Measurements from ENCODE around the gene SND1.
"Not testable (repeated sequence)": the region's sequence is repeated elsewhere in the genome, so short reads cannot be mapped to it uniquely, and the experiment has no call there.

The SND1 gene

GRCh38 chr7:127955051-127955531, 303.1 kb downstream of the SND1 start:
- Histone ChIP-seq H3K27me3 (ENCODE audit: control insufficient read depth in 2 of 2, insufficient read depth in 2 of 2, low read length in 2 of 2) (no peaks in the 10 kb centered on the region), H3K9ac (ENCODE audit: low read depth in 1 of 2, low read length in 2 of 2) (no peak overlapping the region), H3K9me3 (ENCODE audit: control insufficient read depth in 2 of 2, low read length in 2 of 2) (no peaks in the 10 kb centered on the region), H3K4me3 (ENCODE audit: low read length in 2 of 2) (no peak overlapping the region), H3K27ac (ENCODE audit: low read depth in 2 of 2, low read length in 2 of 2) (no peak overlapping the region), H3K36me3 (ENCODE audit: control insufficient read depth in 2 of 2, insufficient read depth in 2 of 2, low read length in 2 of 2) (peaks cover 0 to 3% of the 10 kb centered on the region in 2 donors), H3K4me1 (ENCODE audit: control insufficient read depth in 2 of 2, insufficient read depth in 2 of 2, low read length in 2 of 2) (no peaks in the 10 kb centered on the region)

GRCh38 chr7:127957886-127958285, 305.9 kb downstream of the SND1 start:
- Histone ChIP-seq H3K36me3 (ENCODE audit: control insufficient read depth in 2 of 2, insufficient read depth in 2 of 2, low read length in 2 of 2) (peaks cover 0 to 4% of the 10 kb centered on the region in 2 donors), H3K4me3 (ENCODE audit: low read length in 2 of 2) (no peak overlapping the region), H3K9me3 (ENCODE audit: control insufficient read depth in 2 of 2, low read length in 2 of 2) (no peaks in the 10 kb centered on the region), H3K4me1 (ENCODE audit: control insufficient read depth in 2 of 2, insufficient read depth in 2 of 2, low read length in 2 of 2) (no peaks in the 10 kb centered on the region), H3K27ac (ENCODE audit: low read depth in 2 of 2, low read length in 2 of 2) (no peak overlapping the region), H3K27me3 (ENCODE audit: control insufficient read depth in 2 of 2, insufficient read depth in 2 of 2, low read length in 2 of 2) (no peaks in the 10 kb centered on the region), H3K9ac (ENCODE audit: low read depth in 1 of 2, low read length in 2 of 2) (no peak overlapping the region)

DNA sequence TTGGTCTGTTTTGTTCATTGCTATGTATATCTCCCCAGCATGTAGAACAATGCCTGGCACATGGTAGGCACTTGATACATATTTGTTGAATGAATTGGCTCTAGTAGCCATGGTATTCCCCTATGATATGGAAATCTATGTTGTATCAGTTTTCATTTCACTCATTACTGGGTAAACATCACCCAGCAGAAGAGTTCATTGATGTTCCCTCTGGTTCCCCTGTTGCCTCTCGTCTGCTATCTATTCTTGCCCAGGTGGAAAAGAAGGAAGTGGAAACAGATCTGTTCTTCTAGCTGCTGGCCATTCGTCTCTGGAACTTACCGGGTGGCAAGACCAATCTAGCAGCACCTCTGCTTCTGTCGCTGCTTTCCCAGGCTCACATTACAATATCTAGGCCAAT, 307.8 kb downstream of the SND1 start:
- Histone ChIP-seq H3K36me3 (ENCODE audit: control insufficient read depth in 2 of 2, insufficient read depth in 2 of 2, low read length in 2 of 2) (peaks cover 0 to 4% of the 10 kb centered on the region in 2 donors), H3K27ac (ENCODE audit: low read depth in 2 of 2, low read length in 2 of 2) (no peak overlapping the region), H3K9ac (ENCODE audit: low read depth in 1 of 2, low read length in 2 of 2) (no peak overlapping the region), H3K9me3 (ENCODE audit: control insufficient read depth in 2 of 2, low read length in 2 of 2) (no peaks in the 10 kb centered on the region), H3K4me3 (ENCODE audit: low read length in 2 of 2) (no peak overlapping the region), H3K27me3 (ENCODE audit: control insufficient read depth in 2 of 2, insufficient read depth in 2 of 2, low read length in 2 of 2) (no peaks in the 10 kb centered on the region), H3K4me1 (ENCODE audit: control insufficient read depth in 2 of 2, insufficient read depth in 2 of 2, low read length in 2 of 2) (no peaks in the 10 kb centered on the region)

DNA sequence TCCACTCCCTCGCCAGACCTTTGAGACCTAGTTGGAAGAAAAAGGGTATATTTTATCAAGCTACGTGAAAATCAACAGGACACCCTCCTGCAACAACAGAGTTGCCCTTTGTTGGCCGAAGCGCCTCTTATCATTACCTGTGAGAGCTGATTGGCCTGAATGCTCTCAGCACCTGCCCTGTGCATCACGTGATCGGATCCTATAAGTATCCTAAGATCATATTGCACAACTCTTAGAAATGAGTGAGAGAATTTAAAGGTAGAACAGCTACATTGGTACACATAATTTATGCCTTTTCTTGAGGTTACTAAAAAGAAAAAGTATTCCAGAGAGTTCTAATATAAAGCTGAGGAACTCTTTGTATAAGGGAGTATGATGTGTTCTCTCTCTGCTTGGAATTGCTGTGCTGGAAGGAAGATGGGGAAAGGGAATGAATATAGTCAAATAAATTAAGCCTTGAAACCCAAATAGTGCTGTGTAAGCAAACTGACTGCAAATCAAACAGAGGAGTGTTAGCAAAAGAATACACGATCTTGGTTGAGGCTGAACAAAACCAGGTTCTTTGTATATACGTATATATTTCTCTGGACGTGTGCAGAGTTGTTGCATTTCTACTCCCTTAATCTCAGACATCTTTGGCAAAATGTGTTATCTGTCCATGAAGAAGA, 309.9 kb downstream of the SND1 start:
- no peak overlapping the region for H3K4me3 ChIP-seq (ENCODE audit: low read length in 2 of 2)
- H3K27ac ChIP-seq (ENCODE audit: low read depth in 2 of 2, low read length in 2 of 2), result no peak overlapping the region
- H3K36me3 ChIP-seq (ENCODE audit: control insufficient read depth in 2 of 2, insufficient read depth in 2 of 2, low read length in 2 of 2), result peaks cover 0 to 4% of the 10 kb centered on the region in 2 donors
- H3K9ac ChIP-seq (ENCODE audit: low read depth in 1 of 2, low read length in 2 of 2), result no peak overlapping the region
- no peaks in the 10 kb centered on the region for H3K4me1 ChIP-seq (ENCODE audit: control insufficient read depth in 2 of 2, insufficient read depth in 2 of 2, low read length in 2 of 2)
- H3K9me3 ChIP-seq (ENCODE audit: control insufficient read depth in 2 of 2, low read length in 2 of 2), result no peaks in the 10 kb centered on the region
- no peaks in the 10 kb centered on the region for H3K27me3 ChIP-seq (ENCODE audit: control insufficient read depth in 2 of 2, insufficient read depth in 2 of 2, low read length in 2 of 2)

DNA sequence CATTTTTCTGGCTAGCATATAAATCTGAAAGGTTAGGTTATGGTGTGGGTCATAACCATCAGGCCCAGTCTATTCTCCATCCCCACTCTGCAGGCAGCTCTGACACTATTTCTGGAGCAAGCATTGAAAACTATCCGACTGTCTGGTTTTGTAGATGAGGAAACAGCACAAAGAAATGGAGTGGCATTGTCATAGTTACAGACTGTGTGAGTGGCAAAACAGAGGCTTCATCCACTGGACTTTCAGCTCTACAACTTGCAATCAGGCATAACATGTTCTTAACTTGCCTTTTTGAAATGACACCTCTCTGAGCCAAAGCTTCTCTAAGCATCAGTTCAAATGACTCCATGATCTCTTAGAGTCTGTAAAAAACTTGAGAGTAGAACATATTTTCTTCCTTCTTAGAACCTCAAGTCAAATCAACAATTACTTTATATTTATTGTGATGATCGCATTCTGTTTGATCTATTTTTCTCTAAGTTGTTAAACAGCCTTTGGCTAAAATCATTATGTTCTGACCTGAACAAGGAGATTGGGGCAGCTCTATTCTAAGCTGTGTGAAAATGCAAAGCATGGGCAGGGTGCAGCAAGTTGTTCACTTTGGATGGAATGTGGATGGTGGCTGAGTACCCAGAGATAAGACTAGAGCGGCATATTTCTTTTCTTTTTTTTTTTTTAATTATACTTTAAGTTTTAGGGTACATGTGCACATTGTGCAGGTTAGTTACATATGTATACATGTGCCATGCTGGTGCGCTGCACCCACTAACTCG, 310.8 kb downstream of the SND1 start:
- H3K9ac ChIP-seq (ENCODE audit: low read depth in 1 of 2, low read length in 2 of 2), result no peak overlapping the region
- H3K9me3 ChIP-seq (ENCODE audit: control insufficient read depth in 2 of 2, low read length in 2 of 2), result no peaks in the 10 kb centered on the region
- H3K4me3 ChIP-seq (ENCODE audit: low read length in 2 of 2), result no peak overlapping the region
- peaks cover 0 to 4% of the 10 kb centered on the region in 2 donors for H3K36me3 ChIP-seq (ENCODE audit: control insufficient read depth in 2 of 2, insufficient read depth in 2 of 2, low read length in 2 of 2)
- no peaks in the 10 kb centered on the region for H3K27me3 ChIP-seq (ENCODE audit: control insufficient read depth in 2 of 2, insufficient read depth in 2 of 2, low read length in 2 of 2)
- no peaks in the 10 kb centered on the region for H3K4me1 ChIP-seq (ENCODE audit: control insufficient read depth in 2 of 2, insufficient read depth in 2 of 2, low read length in 2 of 2)
- no peak overlapping the region for H3K27ac ChIP-seq (ENCODE audit: low read depth in 2 of 2, low read length in 2 of 2)

- not testable (repeated sequence) for H3K4me3 ChIP-seq (ENCODE audit: low read length in 2 of 2); H3K27me3 ChIP-seq (ENCODE audit: control insufficient read depth in 2 of 2, insufficient read depth in 2 of 2, low read length in 2 of 2); H3K27ac ChIP-seq (ENCODE audit: low read depth in 2 of 2, low read length in 2 of 2); H3K9me3 ChIP-seq (ENCODE audit: control insufficient read depth in 2 of 2, low read length in 2 of 2); H3K4me1 ChIP-seq (ENCODE audit: control insufficient read depth in 2 of 2, insufficient read depth in 2 of 2, low read length in 2 of 2); H3K36me3 ChIP-seq (ENCODE audit: control insufficient read depth in 2 of 2, insufficient read depth in 2 of 2, low read length in 2 of 2); H3K9ac ChIP-seq (ENCODE audit: low read depth in 1 of 2, low read length in 2 of 2)
Measured at GRCh38 chr7:127963850-127964249, 311.9 kb downstream of the SND1 start.

GRCh38 chr7:127967281-127967680, 315.3 kb downstream of the SND1 start:
- H3K9me3 ChIP-seq (ENCODE audit: control insufficient read depth in 2 of 2, low read length in 2 of 2), result no peaks in the 10 kb centered on the region
- no peak overlapping the region for H3K4me3 ChIP-seq (ENCODE audit: low read length in 2 of 2)
- no peak overlapping the region for H3K27ac ChIP-seq (ENCODE audit: low read depth in 2 of 2, low read length in 2 of 2)
- no peaks in the 10 kb centered on the region for H3K27me3 ChIP-seq (ENCODE audit: control insufficient read depth in 2 of 2, insufficient read depth in 2 of 2, low read length in 2 of 2)
- no peaks in the 10 kb centered on the region for H3K4me1 ChIP-seq (ENCODE audit: control insufficient read depth in 2 of 2, insufficient read depth in 2 of 2, low read length in 2 of 2)
- H3K36me3 ChIP-seq (ENCODE audit: control insufficient read depth in 2 of 2, insufficient read depth in 2 of 2, low read length in 2 of 2), result no peaks in the 10 kb centered on the region
- H3K9ac ChIP-seq (ENCODE audit: low read depth in 1 of 2, low read length in 2 of 2), result no peak overlapping the region

GRCh38 chr7:127968547-127968946, 316.6 kb downstream of the SND1 start:
- Histone ChIP-seq H3K36me3 (ENCODE audit: control insufficient read depth in 2 of 2, insufficient read depth in 2 of 2, low read length in 2 of 2) (no peaks in the 10 kb centered on the region), H3K4me3 (ENCODE audit: low read length in 2 of 2) (no peak overlapping the region), H3K27me3 (ENCODE audit: control insufficient read depth in 2 of 2, insufficient read depth in 2 of 2, low read length in 2 of 2) (no peaks in the 10 kb centered on the region), H3K9ac (ENCODE audit: low read depth in 1 of 2, low read length in 2 of 2) (no peak overlapping the region), H3K9me3 (ENCODE audit: control insufficient read depth in 2 of 2, low read length in 2 of 2) (no peaks in the 10 kb centered on the region), H3K27ac (ENCODE audit: low read depth in 2 of 2, low read length in 2 of 2) (no peak overlapping the region), H3K4me1 (ENCODE audit: control insufficient read depth in 2 of 2, insufficient read depth in 2 of 2, low read length in 2 of 2) (no peaks in the 10 kb centered on the region)

GRCh38 chr7:127973832-127974231, 321.8 kb downstream of the SND1 start:
- Histone ChIP-seq H3K9me3 (ENCODE audit: control insufficient read depth in 2 of 2, low read length in 2 of 2) (peaks cover 0 to 2% of the 10 kb centered on the region in 2 donors), H3K9ac (ENCODE audit: low read depth in 1 of 2, low read length in 2 of 2) (no peak overlapping the region), H3K4me1 (ENCODE audit: control insufficient read depth in 2 of 2, insufficient read depth in 2 of 2, low read length in 2 of 2) (no peaks in the 10 kb centered on the region)

DNA sequence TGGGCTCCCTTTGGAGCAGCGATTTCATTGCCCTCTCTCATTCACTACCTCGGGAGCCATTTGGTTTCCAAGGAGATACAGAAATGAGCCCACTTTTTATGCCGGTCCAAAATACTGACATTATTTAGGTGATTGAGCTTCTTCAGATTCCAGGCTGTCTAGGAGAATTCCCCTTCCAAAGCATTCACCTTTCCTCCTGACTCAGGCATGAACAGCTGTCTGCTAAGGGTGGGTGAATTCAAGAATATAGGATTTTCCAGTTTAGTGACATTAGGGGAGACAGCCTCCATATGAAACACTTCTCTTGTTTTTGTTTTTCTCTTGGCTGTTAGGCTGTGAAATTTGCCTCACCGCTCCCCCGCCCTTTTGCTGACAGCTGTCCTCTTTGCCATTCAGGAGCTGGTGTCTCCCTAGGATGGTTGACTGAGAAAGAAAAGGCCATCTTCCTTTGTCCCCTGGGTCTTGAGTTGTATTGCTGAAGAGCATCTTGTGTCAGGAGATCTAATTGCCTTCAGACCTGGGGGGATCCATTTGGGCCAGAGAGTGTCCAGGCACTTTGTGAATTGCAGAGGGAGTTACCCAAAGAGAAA, 322.5 kb downstream of the SND1 start:
- Histone ChIP-seq H3K27ac (ENCODE audit: low read depth in 2 of 2, low read length in 2 of 2) (no peak overlapping the region), H3K4me3 (ENCODE audit: low read length in 2 of 2) (no peak overlapping the region), H3K9me3 (ENCODE audit: control insufficient read depth in 2 of 2, low read length in 2 of 2) (peaks cover 0 to 6% of the 10 kb centered on the region in 2 donors), H3K27me3 (ENCODE audit: control insufficient read depth in 2 of 2, insufficient read depth in 2 of 2, low read length in 2 of 2) (no peaks in the 10 kb centered on the region), H3K36me3 (ENCODE audit: control insufficient read depth in 2 of 2, insufficient read depth in 2 of 2, low read length in 2 of 2) (peaks cover 5 to 7% of the 10 kb centered on the region in 2 donors), H3K4me1 (ENCODE audit: control insufficient read depth in 2 of 2, insufficient read depth in 2 of 2, low read length in 2 of 2) (no peaks in the 10 kb centered on the region), H3K9ac (ENCODE audit: low read depth in 1 of 2, low read length in 2 of 2) (no peak overlapping the region)

More at GRCh38 chr7:127973832-127974231, 321.8 kb downstream of the SND1 start:
- Histone ChIP-seq H3K27me3 (ENCODE audit: control insufficient read depth in 2 of 2, insufficient read depth in 2 of 2, low read length in 2 of 2) (no peaks in the 10 kb centered on the region), H3K27ac (ENCODE audit: low read depth in 2 of 2, low read length in 2 of 2) (no peak overlapping the region), H3K36me3 (ENCODE audit: control insufficient read depth in 2 of 2, insufficient read depth in 2 of 2, low read length in 2 of 2) (peaks cover 5 to 7% of the 10 kb centered on the region in 2 donors), H3K4me3 (ENCODE audit: low read length in 2 of 2) (no peak overlapping the region)

All from mucosa of rectum (tissue), 2 donors.